Stimulated activated CD8-positive, alpha-beta memory T cell treated with anti-CD3 and anti-CD28 coated beads, Interleukin-12 subunit alpha, Interleukin-12 subunit beta, amount 100 ng/mL, for 1 hour (primary cell): ENCODE results near the gene CTAGE8.
"Not testable (repeated sequence)": the region's sequence is repeated elsewhere in the genome, so short reads cannot be mapped to it uniquely, and the experiment has no call there.

Experiments used
- DNase-seq: peaks from one replicate; pipeline ENCODE4 v3.0.0-alpha.2; 2020; ENCODE audit warnings: low read depth

CTAGE8 gene

DNA sequence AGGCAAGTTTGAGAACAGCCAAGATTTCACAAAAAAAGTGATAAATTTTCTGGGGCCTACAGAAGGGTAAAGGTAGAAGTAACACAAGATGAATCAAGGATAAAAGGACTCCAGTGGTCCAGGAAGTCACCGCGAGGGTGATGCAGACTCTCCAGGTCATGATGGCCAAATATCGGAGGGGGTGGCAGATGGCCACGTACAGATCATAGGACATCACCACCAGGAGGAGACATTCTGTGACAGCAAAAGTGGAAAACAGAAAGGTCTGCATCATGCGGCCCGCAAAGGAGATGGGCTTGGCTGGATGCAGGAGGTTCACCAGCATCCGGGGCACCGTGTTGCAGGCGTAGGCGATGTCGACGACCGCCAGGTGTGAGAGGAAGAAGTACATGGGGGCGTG lies 10.0 kb downstream of the CTAGE8 start:
- not testable (repeated sequence) for DNase-seq

DNA sequence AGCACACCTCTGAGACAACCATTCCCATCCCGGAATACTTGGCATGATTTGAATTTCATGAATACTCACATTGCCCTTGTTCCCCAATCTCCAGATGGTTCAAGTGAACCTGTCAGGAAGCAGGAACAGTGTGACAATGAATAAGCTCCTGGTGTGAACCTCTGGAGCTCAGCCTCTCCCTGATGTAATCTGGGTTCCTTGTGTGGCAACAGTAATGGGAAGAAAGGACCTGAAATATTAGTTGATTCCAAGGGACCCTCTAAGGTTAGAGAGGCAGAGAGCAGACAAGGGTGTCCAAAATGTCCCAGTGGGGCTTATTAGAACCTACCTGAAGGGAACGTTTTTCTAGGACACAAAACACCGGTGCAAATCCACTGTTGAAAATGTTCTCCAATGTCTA lies 13.0 kb downstream of the CTAGE8 start:
- no peak for DNase-seq

DNA sequence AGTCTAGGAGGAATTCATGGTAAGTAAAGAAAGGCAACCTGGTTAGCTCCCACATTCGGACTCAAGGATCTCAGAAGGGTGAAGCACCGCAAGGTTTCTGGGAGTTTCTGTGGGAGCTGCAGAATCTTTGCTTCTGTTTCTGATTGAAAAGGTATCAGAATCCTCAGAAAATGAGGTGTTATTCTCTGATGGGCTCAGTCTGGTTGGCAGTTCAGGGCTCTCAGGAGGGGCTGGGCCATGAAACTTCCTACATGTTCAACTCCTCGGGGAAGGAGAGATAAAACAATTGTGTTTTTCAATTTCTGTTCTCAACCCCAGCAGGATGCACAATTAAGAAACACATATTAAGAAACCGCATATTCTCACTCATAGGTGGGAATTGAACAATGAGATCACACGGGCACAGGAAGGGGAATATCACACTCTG lies 13.6 kb downstream of the CTAGE8 start:
- no peak for DNase-seq

DNA sequence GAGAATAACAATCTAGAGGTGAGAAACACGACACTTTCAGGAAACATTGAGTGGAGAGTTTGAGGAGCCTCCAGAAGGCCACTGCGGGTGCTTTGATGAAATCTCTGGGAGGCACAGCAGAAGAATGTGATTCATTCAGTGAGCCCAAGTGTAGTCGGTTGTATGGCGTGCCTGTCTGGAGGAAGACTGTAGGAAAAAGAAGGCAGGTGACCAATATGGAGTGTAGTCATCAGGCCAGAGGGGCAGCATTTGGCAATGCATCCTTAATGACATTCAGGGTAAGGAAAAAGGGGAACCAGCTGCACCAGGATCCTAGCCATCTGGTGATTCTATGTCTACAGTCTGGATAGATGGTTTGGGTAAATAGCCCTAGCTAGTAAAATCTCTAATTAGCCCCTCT lies 16.8 kb downstream of the CTAGE8 start:
- DNase-seq, result not testable (repeated sequence)

DNA sequence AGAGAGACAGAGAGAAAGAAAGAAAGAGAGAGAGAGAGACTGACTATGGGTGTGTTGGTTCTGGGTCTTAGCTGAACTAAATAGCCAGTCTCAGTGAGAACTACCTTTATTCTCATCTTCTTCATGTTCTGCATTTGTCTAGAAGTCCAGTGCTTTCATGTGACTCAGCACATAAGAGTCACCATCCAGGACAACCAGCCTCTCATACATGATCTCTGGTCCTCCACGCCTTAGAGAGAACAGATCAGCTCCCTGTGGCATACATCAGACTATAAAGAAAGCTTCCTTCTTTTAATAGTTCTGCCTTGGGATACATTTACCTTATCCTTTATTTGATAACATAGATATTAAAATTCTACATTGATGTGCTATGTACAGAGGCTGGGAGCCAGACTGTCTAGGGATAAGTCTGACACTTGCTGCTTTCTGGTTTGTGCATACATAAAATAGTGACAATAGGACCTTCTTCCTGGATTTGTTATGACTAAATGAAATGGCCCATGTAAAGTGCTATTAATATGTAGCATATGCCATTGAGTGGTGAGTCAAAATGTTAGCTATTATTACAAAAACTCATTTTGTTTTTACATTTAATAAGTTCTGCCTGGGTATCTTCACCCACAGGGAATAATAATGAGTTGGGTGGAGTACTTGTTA lies 21.3 kb downstream of the CTAGE8 start:
- DNase-seq, result not testable (repeated sequence)

DNA sequence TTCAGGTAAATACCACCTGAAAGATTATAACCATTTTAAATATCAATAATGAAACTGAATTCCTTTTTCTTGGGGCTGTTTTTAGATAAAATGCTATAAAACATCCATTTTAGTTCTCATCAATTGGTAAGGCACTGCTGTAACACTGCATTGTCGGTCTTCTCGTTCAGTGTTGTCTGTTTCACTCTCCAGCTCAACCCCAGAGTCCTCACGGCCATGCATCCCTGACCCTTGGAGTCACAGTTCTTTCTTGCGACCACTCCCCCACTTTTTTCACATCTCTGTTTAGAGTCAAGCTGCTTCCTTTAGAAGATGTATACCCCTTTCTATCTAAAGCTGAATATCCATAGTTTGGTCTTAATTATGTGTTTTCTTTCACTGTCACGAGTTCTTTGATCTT lies 22.1 kb downstream of the CTAGE8 start:
- DNase-seq, result not testable (repeated sequence)

DNA sequence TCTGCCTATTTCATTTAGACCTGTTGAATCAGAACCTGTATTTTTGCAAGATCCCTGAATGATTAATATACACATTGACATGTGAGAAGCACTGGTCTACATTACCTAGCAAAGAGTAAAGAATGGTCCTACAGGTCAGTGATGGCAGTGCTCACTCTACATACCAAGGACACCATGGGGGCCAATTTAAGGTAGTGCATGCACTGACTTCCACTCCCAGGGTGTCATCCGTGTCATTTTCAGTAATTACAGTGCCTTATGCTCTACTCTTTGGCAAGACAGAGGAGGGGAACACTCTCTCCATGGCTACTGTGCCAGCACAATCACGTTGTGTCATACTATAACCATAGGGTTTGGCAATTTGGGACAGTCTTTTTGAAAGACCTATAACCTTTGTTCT lies 23.7 kb downstream of the CTAGE8 start:
- not testable (repeated sequence) for DNase-seq

DNA sequence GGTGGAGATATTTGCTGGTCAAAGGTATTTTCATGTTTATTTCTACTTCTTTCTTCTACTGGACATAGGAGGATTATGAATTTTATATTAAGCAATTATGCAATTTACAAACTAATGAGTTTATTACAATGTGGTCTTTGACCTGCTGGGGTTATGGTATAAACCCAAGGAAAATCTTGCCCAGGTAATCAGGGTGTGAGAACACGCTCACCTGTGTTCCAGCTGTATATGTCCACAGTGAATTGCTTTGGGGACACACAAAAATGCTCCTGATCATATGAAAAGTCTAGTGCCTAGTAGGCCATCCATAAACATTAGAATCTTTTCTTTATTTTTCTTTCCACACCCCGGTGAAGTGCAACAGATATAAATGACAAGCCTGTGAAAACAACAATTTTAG lies 29.7 kb downstream of the CTAGE8 start, which contains the start of gene OR2A42:
Gene OR2A42 (minus strand): TSS at position 241 of the 400 bp plus-strand sequence. CDS start 6,762 bp downstream, outside the sequence.
- not testable (repeated sequence) for DNase-seq

DNA sequence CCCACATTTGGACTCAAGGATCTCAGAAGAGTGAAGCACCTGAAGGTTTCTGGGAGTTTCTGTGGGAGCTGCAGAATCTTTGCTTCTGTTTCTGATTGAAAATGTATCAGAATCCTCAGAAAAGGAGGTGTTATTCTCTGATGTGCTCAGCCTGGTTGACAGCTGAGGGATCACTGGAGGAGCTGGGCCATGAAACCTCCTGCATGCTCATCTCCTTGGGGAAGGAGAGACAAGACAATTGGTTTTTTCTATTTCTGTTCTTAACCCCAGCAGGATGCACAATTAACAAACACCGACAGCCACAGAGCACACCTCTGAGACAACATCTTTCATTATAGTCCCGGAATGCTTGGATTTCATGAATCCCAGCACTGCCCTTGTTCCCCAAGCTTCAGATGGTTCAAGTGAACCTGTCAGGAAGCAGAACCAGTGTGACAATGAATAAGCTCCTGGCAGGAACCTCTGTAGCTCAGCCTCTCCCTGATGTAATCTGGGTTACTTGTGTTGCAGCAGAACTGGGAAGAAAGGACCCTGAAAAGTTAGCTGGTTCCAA lies 30.5 kb downstream of the CTAGE8 start:
- DNase-seq, result not testable (repeated sequence)

DNA sequence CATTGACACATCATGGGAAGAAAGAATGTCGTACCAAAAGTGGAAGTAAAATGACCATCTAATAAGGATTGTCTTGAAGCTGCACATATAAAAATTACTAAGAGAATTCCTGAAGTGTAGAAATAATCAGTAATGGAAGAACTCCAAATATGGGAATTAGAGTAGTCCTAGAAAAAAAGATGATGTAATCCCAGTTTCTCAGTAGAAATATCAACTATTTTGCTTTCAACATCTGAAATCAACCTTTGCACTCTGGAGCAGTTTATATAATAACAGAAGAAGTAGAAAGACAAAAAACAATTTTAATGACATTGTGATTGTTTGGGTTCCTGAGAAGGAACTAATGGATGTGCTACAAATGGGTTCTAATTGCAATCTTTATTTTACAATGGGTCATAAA lies 36.0 kb downstream of the CTAGE8 start:
- not testable (repeated sequence) for DNase-seq

DNA sequence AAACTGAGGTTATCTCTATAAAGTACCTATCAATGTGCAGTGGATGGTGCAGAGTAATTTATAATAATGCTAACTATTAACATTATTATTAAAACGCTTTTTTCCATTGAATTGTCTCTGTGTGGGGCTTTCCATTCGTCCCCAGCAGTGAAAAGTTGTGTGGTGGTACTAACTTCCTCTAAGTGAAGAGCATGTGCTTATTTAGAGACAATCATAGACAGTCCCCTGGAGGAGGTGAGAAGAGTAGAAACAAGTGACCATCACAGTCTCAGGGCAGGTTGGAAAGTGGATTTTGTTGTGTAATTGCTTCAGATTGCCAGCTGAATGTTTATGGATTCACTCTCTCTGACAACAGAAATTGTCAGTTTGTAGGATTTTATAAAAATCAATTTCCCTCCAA lies 38.1 kb downstream of the CTAGE8 start:
- not testable (repeated sequence) for DNase-seq

DNA sequence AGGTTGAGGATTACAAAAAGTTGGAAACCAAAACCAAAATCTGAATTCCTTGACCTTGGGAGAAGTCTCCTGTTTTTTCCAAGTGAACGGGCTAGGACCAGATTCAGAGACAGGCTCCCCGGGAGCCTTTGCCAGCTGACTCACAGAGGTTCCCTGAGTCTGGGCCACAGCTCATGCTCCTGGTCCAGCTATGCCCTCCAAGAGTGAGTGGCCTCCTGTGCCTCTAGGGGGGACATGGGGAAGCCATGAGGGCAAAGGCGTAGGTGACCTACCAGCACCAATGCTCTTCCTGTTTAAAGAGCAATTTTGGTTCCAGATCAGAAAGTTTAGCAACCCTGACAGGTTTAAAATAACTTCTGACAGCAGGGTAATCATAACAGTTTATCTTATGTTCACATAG lies 40.3 kb downstream of the CTAGE8 start:
- not testable (repeated sequence) for DNase-seq

DNA sequence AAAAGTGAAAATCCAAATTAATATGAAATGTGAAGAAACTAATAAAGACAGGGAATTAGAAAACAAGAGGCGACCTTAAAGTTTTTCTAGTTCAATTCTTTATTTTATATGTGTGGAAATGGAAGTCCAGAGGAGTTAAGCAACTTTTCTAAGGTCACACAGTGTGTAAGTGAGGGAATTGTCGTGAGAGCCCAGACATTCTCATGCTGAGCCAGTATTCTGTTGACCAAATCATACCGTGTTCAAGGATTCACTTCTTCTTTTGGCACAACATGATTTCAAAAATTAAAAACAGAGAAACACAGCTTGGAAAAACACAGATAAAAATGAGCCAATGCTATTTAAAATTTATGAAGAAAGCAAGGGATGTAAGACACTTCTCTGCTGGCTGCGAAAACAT lies 42.2 kb downstream of the CTAGE8 start:
- not testable (repeated sequence) for DNase-seq

DNA sequence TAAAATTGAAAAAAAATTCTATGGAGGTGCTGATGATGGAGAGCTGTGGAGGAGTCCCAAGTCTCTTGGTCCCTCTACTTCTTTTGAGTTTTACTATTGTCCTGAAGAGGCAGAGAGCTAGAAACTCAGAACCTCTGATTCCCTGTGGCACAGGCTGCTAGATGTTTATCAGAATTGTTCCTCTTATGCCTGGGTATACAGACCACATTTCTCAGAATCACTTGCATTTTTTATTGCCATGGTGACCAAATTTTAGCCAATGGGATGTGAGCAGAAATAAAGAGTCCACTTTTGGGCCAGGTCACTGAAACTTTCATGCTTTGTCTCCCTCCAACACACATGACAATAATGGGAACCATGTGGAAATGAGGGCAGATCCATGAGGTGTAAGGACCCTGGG lies 45.4 kb downstream of the CTAGE8 start:
- DNase-seq, result not testable (repeated sequence)

DNA sequence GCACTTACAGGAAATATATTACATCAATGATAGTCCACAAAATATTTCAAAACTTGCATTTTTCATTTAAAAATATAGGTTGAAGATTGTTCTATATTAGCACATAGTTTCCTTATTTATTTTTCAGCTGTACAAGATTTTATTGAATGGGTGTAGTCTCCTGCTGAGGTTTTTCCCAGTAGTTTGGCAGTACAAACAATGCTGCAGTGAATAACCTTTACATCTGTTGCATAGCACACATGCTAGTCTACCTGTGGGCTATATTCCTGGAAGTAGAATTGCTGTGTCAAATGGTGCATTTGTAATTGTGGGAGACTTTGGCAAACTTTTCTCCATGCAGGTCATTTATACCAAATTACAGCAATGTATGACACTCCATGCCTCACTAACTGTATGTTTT lies 48.6 kb downstream of the CTAGE8 start:
- DNase-seq, result not testable (repeated sequence)

DNA sequence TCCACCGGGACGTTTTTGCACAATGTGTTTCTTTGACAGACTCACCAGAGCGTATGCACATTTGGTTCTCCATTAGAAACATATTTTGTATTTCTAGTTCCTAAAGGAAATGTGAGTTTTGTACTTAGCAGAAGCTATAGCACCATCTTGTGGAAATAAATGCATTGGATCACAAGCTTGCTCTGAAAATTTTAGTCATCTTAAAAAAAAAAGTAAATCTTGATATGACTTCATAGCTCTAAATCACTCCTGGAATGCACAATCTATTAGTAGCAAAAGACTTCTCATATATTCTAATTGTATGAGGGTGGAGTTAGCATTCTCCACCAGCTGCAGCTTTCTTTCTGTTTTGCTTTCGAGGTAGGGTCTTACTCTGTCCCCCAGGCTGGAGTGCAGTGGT lies 49.9 kb downstream of the CTAGE8 start:
- not testable (repeated sequence) for DNase-seq

DNA sequence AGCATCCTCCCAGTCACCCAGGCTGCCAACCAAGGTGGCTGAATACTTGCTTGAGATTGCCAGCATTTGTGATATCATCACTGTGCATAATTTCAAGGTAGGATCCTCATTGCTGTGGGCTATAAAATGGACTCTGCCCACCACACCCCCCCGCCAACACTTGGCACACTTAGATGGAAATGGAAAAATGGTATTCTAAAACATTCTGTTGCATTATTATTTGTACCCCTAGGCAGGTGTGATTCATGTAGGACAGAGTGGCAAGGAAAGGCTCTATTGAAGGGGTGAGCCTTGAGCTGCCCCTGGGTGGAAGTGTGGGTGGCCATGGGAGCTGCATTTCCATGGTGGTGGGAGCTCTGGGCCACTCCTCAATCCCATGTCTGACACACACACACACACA lies 50.5 kb downstream of the CTAGE8 start:
- DNase-seq, result not testable (repeated sequence)

DNA sequence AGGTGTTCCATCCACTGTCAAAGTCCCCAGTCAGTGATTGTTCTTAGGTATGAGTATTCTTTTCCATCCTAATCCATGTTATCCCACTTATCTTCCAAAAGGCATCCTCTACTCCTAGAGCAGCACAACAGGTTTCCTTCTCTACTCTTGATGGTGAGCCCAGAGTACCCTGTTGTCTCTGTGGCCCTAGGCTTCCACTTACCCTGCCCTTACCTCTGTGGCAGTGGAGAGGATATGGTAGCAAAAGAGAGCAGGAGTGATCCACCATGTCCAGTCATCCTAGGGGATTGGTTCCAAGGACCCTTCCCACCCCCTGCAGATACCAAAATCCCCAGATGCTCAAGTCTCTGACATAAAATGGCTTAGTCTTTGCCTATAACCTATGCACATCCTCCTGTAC lies 51.9 kb downstream of the CTAGE8 start:
- not testable (repeated sequence) for DNase-seq
